ENCODE measurements around the gene PRSS21. TPM values are rescaled to one million over a fixed set of nuclear protein-coding genes. Genes with fewer than 3 reads are reported as not detected.

PRSS21 gene
- total RNA-seq, 1 donor from 2014 or later: not detected

GRCh38 chr16:2839650-2840450 is 22.8 kb downstream of the PRSS21 start:
- intact Hi-C loops (cut with DNase I): loop anchor here (1.0 kb wide), 1 partner anchor 28 kb away; no protein-coding TSS in a partner anchor
- Histone ChIP-seq H3K4me1 (peaks cover 0 to 11% of the 10 kb centered on the region in 2 donors), H3K36me3 (no peaks in the 10 kb centered on the region), H3K4me3 (no peak overlapping the region), H3K27me3 (no peaks in the 10 kb centered on the region), H3K27ac (no peak overlapping the region), H3K9me3 (no peaks in the 10 kb centered on the region)
- no peak for TF ChIP-seq CTCF (IDR thresholded peaks at IDR 0.05)
- no peak for DNase-seq (ENCODE audit: low spot score in 2 of 2)

DNA sequence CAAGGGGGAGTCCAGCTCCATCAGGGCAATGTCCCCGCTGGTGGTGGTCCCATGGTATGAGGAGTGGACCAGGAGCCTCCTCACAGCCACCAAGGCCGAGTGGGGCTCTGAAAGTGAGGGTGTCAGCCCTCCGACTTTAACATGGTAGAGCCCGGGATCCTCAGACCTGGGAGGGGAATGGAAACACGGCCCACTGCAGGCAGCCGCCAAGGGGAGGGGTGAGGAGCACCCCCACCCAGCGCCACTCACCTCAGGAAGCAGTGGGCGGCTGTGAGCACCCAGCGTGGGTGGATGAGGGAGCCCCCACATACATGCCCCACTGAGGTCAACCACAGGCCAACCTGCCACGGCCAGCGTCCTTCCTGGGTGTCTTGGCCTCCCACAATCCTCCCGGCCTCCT is 23.9 kb downstream of the PRSS21 start:
- Histone ChIP-seq H3K4me3 (no peak overlapping the region), H3K36me3 (no peaks in the 10 kb centered on the region), H3K4me1 (peaks cover 0 to 7% of the 10 kb centered on the region in 2 donors), H3K27me3 (no peaks in the 10 kb centered on the region), H3K27ac (no peak overlapping the region), H3K9me3 (no peaks in the 10 kb centered on the region)
- DNase-seq (ENCODE audit: low spot score in 2 of 2): no peak
- intact Hi-C loops (cut with DNase I): no loop called here
- TF ChIP-seq CTCF (IDR thresholded peaks at IDR 0.05): no peak

- Histone ChIP-seq H3K9me3 (no peaks in the 10 kb centered on the region), H3K27ac (no peak overlapping the region), H3K4me1 (peaks cover 0 to 3% of the 10 kb centered on the region in 2 donors), H3K4me3 (peak overlapping the region in 1 of 2 donors; percentile 42), H3K27me3 (no peaks in the 10 kb centered on the region), H3K36me3 (no peaks in the 10 kb centered on the region)
- no peak for DNase-seq (ENCODE audit: low spot score in 2 of 2)
- intact Hi-C loops (cut with DNase I): no loop called here
- no peak for TF ChIP-seq CTCF (IDR thresholded peaks at IDR 0.05)
Observed at GRCh38 chr16:2841606-2842339, 24.7 kb downstream of the PRSS21 start.

DNA sequence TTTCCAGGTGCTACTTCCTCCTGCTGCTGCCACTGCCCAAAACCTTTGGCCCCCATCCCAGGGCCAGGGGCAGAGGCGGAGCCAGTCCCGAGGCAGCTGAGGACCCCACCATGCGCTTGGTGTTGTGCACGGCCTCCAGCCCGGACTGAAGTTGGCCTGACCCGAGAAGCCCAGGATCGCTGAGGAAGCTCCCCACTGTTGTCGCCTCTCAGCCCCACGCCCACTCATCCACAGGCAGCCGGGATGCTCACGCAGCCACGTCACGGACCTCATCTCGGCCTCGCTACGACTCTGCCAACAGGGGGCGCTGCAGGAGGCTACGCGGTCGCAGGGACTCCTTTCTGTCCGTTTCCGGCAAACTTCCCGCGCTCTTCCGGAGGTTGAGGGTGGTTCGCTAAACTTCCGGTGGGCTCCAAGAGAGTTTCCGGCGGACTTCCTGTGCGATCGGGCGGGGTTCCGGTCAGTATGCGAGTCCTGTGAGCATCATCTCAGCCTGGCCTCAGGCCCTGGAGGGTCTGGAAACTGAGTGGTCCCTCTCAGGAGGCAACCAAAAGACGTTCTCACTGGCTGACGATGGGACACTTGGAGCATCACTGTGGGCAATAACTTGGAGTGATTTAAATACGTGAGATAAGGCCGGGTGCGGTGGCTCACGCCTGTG is 25.4 kb downstream of the PRSS21 start:
- intact Hi-C loops (cut with DNase I): no loop called here
- Histone ChIP-seq H3K27ac (no peak overlapping the region), H3K36me3 (no peaks in the 10 kb centered on the region), H3K4me3 (peak overlapping the region; percentile 37 to 42), H3K4me1 (peaks cover 0 to 3% of the 10 kb centered on the region in 2 donors), H3K27me3 (no peaks in the 10 kb centered on the region), H3K9me3 (no peaks in the 10 kb centered on the region)
- peak; percentile 20 to 27 (median 27) for TF ChIP-seq CTCF (IDR thresholded peaks at IDR 0.05)
- DNase-seq (ENCODE audit: low spot score in 2 of 2): peak in 1 of 2 donors; percentile 68

- Histone ChIP-seq H3K9me3 (no peaks in the 10 kb centered on the region), H3K4me3 (no peak overlapping the region), H3K4me1 (peaks cover 0 to 3% of the 10 kb centered on the region in 2 donors), H3K27ac (no peak overlapping the region), H3K27me3 (no peaks in the 10 kb centered on the region), H3K36me3 (no peaks in the 10 kb centered on the region)
- DNase-seq (ENCODE audit: low spot score in 2 of 2): no peak
- TF ChIP-seq CTCF (IDR thresholded peaks at IDR 0.05): no peak
- intact Hi-C loops (cut with DNase I): no loop called here
Observed at GRCh38 chr16:2843526-2843925, 26.5 kb downstream of the PRSS21 start.

Measured in ascending aorta (tissue), 2 donors.